ENCODE data around the gene DCC. TPM values are rescaled to one million over a fixed set of nuclear protein-coding genes. Genes with fewer than 3 reads are reported as not detected.

DCC gene
- total and polyA plus RNA-seq, 9 of the 15 experiments (the other 6 are each of a cell fraction or from before 2014, with no cell fraction given): not detected

DNA sequence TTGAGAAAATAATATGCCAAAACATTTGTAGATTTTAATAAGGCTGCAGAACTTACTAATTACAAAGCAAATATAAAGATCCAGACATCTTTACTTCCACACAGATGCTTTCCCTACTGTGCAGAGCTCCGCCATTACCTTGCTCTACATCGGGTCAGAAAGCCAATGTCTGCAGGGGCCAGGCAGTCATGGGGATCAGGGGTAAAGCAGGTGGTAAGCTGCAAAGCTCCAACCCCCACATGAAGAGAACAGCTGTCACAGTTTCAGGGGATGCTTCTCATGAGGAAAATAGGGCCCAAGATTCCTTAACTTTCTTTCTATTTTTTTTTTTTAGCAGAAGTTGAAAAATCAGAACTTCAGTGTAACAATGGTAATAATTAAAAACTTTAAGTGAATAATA lies 102.7 kb downstream of the DCC start:
- Histone ChIP-seq H3K9me3 (replicated peaks; ENCODE audit: control insufficient read depth, insufficient read depth, low read depth, low read length) (no peaks in the 10 kb centered on the region), H3K27me3 (ENCODE audit: control insufficient read depth in 2 of 2, insufficient read depth in 2 of 2, low read length in 2 of 2) (no peaks in the 10 kb centered on the region), H3K9me1 (ENCODE audit: control insufficient read depth, insufficient read depth, low read length) (no peaks in the 10 kb centered on the region), H4K20me1 (replicated peaks; ENCODE audit: control insufficient read depth, insufficient read depth, low read length) (no peaks in the 10 kb centered on the region), H3K36me3 (ENCODE audit: control insufficient read depth, insufficient read depth, low read length) (no peaks in the 10 kb centered on the region), H3K27ac (ENCODE audit: extremely low read depth, low read depth, low read length) (no peak overlapping the region), H3K79me2 (ENCODE audit: control insufficient read depth, insufficient read depth, low read length) (no peaks in the 10 kb centered on the region), H3K4me2 (ENCODE audit: insufficient read depth, low read length) (no peak overlapping the region), H3K9ac (ENCODE audit: insufficient read depth in 1 of 2, low read depth in 2 of 2, low read length in 2 of 2) (no peak overlapping the region), H3K4me1 (replicated peaks in 1 of 2; ENCODE audit: control insufficient read depth in 2 of 2, insufficient read depth in 2 of 2, low read length in 2 of 2) (no peaks in the 10 kb centered on the region), H3K4me3 (no peak overlapping the region), H2AFZ (ENCODE audit: low read depth, low read length) (no peak overlapping the region)
- intact Hi-C loops (cut with micrococcal nuclease) (no loop called here), in situ Hi-C loops (cut with MboI) (no loop called here)
- FAIRE-seq (no peak), ATAC-seq (no peak), DNase-seq (ENCODE audit: extremely low read depth in 1 of 4, low spot score in 3 of 4) (no peak)
- ChIA-PET CTCF (ENCODE audit: low intra/inter-chr PET ratio) (no interaction called here), POLR2A (no interaction called here)
- no CpG with 5 or more reads among the region's 2 CpGs for WGBS (ENCODE audit: insufficient coverage, low coverage, missing lambda C conversion rate)
- BruUV-seq (replicated peaks): no TSS peak
- TF ChIP-seq ZFP30 (CRISPR knock-in tag; IDR thresholded peaks at IDR 0.05; ENCODE audit: borderline replicate concordance): no peak
- TF ChIP-seq ZNF140 (CRISPR knock-in tag; IDR thresholded peaks at IDR 0.05): no peak
- TF ChIP-seq E2F6 (IDR thresholded peaks at IDR 0.05; ENCODE audit: borderline replicate concordance in 1 of 2, extremely low read depth in 1 of 2, insufficient read depth in 1 of 2, insufficient read length in 1 of 2, low read depth in 1 of 2, low read length in 1 of 2, poor library complexity in 1 of 2, severe bottlenecking in 1 of 2): no peak
- TF ChIP-seq GTF2B (IDR thresholded peaks at IDR 0.05; ENCODE audit: extremely low read depth, insufficient read length): no peak
- no peak for TF ChIP-seq ZNF12 (CRISPR knock-in tag; IDR thresholded peaks at IDR 0.05)
- TF ChIP-seq, protein P1, sequence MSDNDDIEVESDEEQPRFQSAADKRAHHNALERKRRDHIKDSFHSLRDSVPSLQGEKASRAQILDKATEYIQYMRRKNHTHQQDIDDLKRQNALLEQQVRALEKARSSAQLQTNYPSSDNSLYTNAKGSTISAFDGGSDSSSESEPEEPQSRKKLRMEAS (CRISPR knock-in tag; IDR thresholded peaks at IDR 0.05): no peak
- no peak for TF ChIP-seq STAT5A (IDR thresholded peaks at IDR 0.05; ENCODE audit: borderline replicate concordance, low read length)
- no peak for TF ChIP-seq ZNF79 (CRISPR knock-in tag; IDR thresholded peaks at IDR 0.05; ENCODE audit: low read depth)
- TF ChIP-seq PTRF (tag; IDR thresholded peaks at IDR 0.05): no peak
- TF ChIP-seq, protein P2, sequence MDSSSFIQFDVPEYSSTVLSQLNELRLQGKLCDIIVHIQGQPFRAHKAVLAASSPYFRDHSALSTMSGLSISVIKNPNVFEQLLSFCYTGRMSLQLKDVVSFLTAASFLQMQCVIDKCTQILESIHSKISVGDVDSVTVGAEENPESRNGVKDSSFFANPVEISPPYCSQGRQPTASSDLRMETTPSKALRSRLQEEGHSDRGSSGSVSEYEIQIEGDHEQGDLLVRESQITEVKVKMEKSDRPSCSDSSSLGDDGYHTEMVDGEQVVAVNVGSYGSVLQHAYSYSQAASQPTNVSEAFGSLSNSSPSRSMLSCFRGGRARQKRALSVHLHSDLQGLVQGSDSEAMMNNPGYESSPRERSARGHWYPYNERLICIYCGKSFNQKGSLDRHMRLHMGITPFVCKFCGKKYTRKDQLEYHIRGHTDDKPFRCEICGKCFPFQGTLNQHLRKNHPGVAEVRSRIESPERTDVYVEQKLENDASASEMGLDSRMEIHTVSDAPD (CRISPR knock-in tag; IDR thresholded peaks at IDR 0.05): no peak
- TF ChIP-seq STAT5B (CRISPR knock-in tag; IDR thresholded peaks at IDR 0.05): no peak
- TF ChIP-seq TCF7 (IDR thresholded peaks at IDR 0.05; ENCODE audit: borderline replicate concordance): no peak
- no peak for TF ChIP-seq TRIM28 (IDR thresholded peaks at IDR 0.05)
- TF ChIP-seq ZNF609 (CRISPR knock-in tag; IDR thresholded peaks at IDR 0.05; ENCODE audit: borderline replicate concordance): no peak
- no peak for TF ChIP-seq BDP1 (IDR thresholded peaks at IDR 0.05; ENCODE audit: insufficient read depth, insufficient read length)

All from K562 (cell line).